Activated CD4-positive, alpha-beta T cell treated with anti-CD3 and anti-CD28 coated beads, Interleukin-2, Interleukin-6, amounts not matched to agents 100 ng/mL and 50 ng/mL, durations not matched to agents 16 hours and 8 hours (primary cell): ENCODE data around the gene NFIB.

Experiments
- DNase-seq: peaks from one replicate; pipeline ENCODE4 v3.0.0-alpha.2; 2020

NFIB gene

GRCh38 chr9:14179449-14179848, 134.5 kb downstream of the NFIB start:
- no peak for DNase-seq

- DNase-seq, result no peak
Observed at GRCh38 chr9:14175778-14176177, 138.2 kb downstream of the NFIB start.

- DNase-seq, result no peak
Observed at GRCh38 chr9:14173713-14174112, 140.2 kb downstream of the NFIB start.

- DNase-seq, result no peak
Observed at GRCh38 chr9:14170973-14171596, 142.9 kb downstream of the NFIB start.

GRCh38 chr9:14170392-14170931, 143.5 kb downstream of the NFIB start:
- no peak for DNase-seq

GRCh38 chr9:14168381-14168780, 145.6 kb downstream of the NFIB start:
- DNase-seq, result no peak

GRCh38 chr9:14165376-14166035, 148.4 kb downstream of the NFIB start:
- no peak for DNase-seq

- no peak for DNase-seq
Observed at GRCh38 chr9:14164908-14165307, 149.0 kb downstream of the NFIB start.

- DNase-seq, result no peak
Observed at GRCh38 chr9:14159440-14160216, 154.3 kb downstream of the NFIB start.

GRCh38 chr9:14158916-14159315, 155.0 kb downstream of the NFIB start:
- no peak for DNase-seq

- no peak for DNase-seq
Observed at GRCh38 chr9:14158136-14158813, 155.7 kb downstream of the NFIB start.

- DNase-seq, result no peak
Observed at GRCh38 chr9:14157191-14157590, 156.8 kb downstream of the NFIB start.

GRCh38 chr9:14156046-14156445, 157.9 kb downstream of the NFIB start:
- no peak for DNase-seq

GRCh38 chr9:14155237-14155636, 158.7 kb downstream of the NFIB start:
- no peak for DNase-seq

- DNase-seq, result no peak
Observed at GRCh38 chr9:14153310-14153720, 160.6 kb downstream of the NFIB start.

GRCh38 chr9:14151451-14151850, 162.5 kb downstream of the NFIB start:
- no peak for DNase-seq

GRCh38 chr9:14148501-14149103, 165.3 kb downstream of the NFIB start:
- no peak for DNase-seq

- no peak for DNase-seq
Observed at GRCh38 chr9:14147738-14148137, 166.2 kb downstream of the NFIB start.

- DNase-seq, result no peak
Observed at GRCh38 chr9:14146201-14146874, 167.6 kb downstream of the NFIB start.

GRCh38 chr9:14144215-14144614, 169.7 kb downstream of the NFIB start:
- no peak for DNase-seq

- no peak for DNase-seq
Observed at GRCh38 chr9:14141699-14142098, 172.2 kb downstream of the NFIB start.

- DNase-seq, result no peak
Observed at GRCh38 chr9:14140096-14140697, 173.7 kb downstream of the NFIB start.
